ENCODE data around the gene ATXN7L1.

DNA sequence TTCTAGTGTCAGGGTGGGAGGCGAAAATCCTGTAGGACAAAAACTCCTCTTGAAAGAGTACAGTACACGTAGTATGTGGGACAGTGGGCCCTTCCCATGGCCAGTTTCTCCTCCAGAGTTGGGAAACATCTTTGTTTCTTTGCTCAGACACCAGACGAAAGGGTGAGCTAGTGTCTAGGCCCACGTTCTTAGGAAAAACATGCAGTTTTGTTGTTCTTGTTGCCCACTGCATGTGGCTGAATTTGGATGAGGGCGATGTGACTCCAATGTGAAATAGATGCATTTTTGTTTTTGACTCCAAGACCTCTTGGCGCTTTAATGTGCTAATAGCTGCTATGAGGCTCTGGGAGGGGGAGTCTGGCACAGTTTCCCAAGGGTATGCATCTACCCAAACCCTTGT is 100.8 kb downstream of the ATXN7L1 start:
- TF ChIP-seq ZNF384 (IDR thresholded peaks at IDR 0.05) (no peak), SUZ12 (IDR thresholded peaks at IDR 0.05) (no peak), HDGF (IDR thresholded peaks at IDR 0.05; ENCODE audit: borderline replicate concordance) (no peak), SP1 (IDR thresholded peaks at IDR 0.05) (no peak), ELF4 (IDR thresholded peaks at IDR 0.05) (no peak), BHLHE40 (IDR thresholded peaks at IDR 0.05; ENCODE audit: borderline replicate concordance) (no peak), TARDBP (IDR thresholded peaks at IDR 0.05) (no peak), NFRKB (IDR thresholded peaks at IDR 0.05) (no peak), FOXA1 (IDR thresholded peaks at IDR 0.05) (no peak)

Measured in HEK293T (cell line).